ENCODE measurements around the gene ABI1.

The ABI1 gene

GRCh38 chr10:26839966-26840627, 20.7 kb downstream of the ABI1 start (continued):
- TF ChIP-seq MZF1 (tag by site-specific recombination; IDR thresholded peaks at IDR 0.05; ENCODE audit: borderline replicate concordance) (peak; percentile 78), ZFP41 (tag by site-specific recombination; IDR thresholded peaks at IDR 0.05; ENCODE audit: borderline replicate concordance) (no peak), HOXD13 (CRISPR knock-in tag; IDR thresholded peaks at IDR 0.05; ENCODE audit: borderline replicate concordance) (no peak)

GRCh38 chr10:26837139-26837538, 23.6 kb downstream of the ABI1 start:
- POLR2A ChIA-PET: interaction anchor here (0.6 kb wide), 1 partner anchor 1293 kb away, joined by 3 read pairs; no protein-coding TSS in a partner anchor
- no peak overlapping the region for H3K27ac ChIP-seq (ENCODE audit: extremely low read depth, low read depth, low read length)

GRCh38 chr10:26835025-26835424, 25.7 kb downstream of the ABI1 start:
- CTCF ChIA-PET: no interaction called here
- H3K4me3 ChIP-seq (ENCODE audit: low read depth, low read length): no peak overlapping the region
- H3K36me3 ChIP-seq (ENCODE audit: control insufficient read depth in 2 of 2, insufficient read depth in 1 of 2, low read length in 2 of 2): no peaks in the 10 kb centered on the region; a peak in 1 of 3 replicates
- peaks cover 12% of the 10 kb centered on the region for H3K4me1 ChIP-seq (ENCODE audit: control insufficient read depth, insufficient read depth, low read length)
- no peaks in the 10 kb centered on the region for H3K9me3 ChIP-seq (ENCODE audit: control insufficient read depth, insufficient read depth, low read depth, low read length)
- H3K27ac ChIP-seq (ENCODE audit: extremely low read depth, low read depth, low read length): no peak overlapping the region
- TF ChIP-seq IKZF3 (tag by site-specific recombination; IDR thresholded peaks at IDR 0.05) (no peak), ZBTB6 (tag by site-specific recombination; IDR thresholded peaks at IDR 0.05) (peak; percentile 72; the same call in 1 of the 2 replicates), ZNF398 (tag by site-specific recombination; IDR thresholded peaks at IDR 0.05) (no peak), BCL11B (tag by site-specific recombination; IDR thresholded peaks at IDR 0.05; ENCODE audit: low read depth) (no peak)
- POLR2A ChIA-PET: no interaction called here

More at GRCh38 chr10:26837139-26837538, 23.6 kb downstream of the ABI1 start:
- no peaks in the 10 kb centered on the region for H3K9me3 ChIP-seq (ENCODE audit: control insufficient read depth, insufficient read depth, low read depth, low read length)
- H3K36me3 ChIP-seq (ENCODE audit: control insufficient read depth in 2 of 2, insufficient read depth in 1 of 2, low read length in 2 of 2): no peaks in the 10 kb centered on the region; a peak in 1 of 3 replicates
- peaks cover 16% of the 10 kb centered on the region for H3K4me1 ChIP-seq (ENCODE audit: control insufficient read depth, insufficient read depth, low read length)
- CTCF ChIA-PET: no interaction called here
- H3K4me3 ChIP-seq (ENCODE audit: low read depth, low read length): no peak overlapping the region
- TF ChIP-seq ZNF624 (tag by site-specific recombination; IDR thresholded peaks at IDR 0.05) (no peak), ZNF561 (tag by site-specific recombination; IDR thresholded peaks at IDR 0.05; ENCODE audit: borderline replicate concordance) (no peak)

GRCh38 chr10:26832960-26833359, 27.8 kb downstream of the ABI1 start:
- Histone ChIP-seq H3K36me3 (ENCODE audit: control insufficient read depth in 2 of 2, insufficient read depth in 1 of 2, low read length in 2 of 2) (no peaks in the 10 kb centered on the region; a peak in 1 of 3 replicates), H3K9me3 (ENCODE audit: control insufficient read depth, insufficient read depth, low read depth, low read length) (no peaks in the 10 kb centered on the region), H3K4me3 (ENCODE audit: low read depth, low read length) (no peak overlapping the region), H3K4me1 (ENCODE audit: control insufficient read depth, insufficient read depth, low read length) (peaks cover 11% of the 10 kb centered on the region), H3K27ac (ENCODE audit: extremely low read depth, low read depth, low read length) (no peak overlapping the region)
- CTCF ChIA-PET: no interaction called here
- no peak for TF ChIP-seq GFI1B (tag by site-specific recombination; IDR thresholded peaks at IDR 0.05)
- TF ChIP-seq PRDM10 (tag by site-specific recombination; IDR thresholded peaks at IDR 0.05): 0 out of 2 replicates have a peak, but pooled peaks have one; percentile 0
- POLR2A ChIA-PET: interaction anchor here (0.7 kb wide), 1 partner anchor 11 kb away, joined by 3 read pairs; no protein-coding TSS in a partner anchor

Data from HEK293 (cell line).